ENCODE measurements around the gene AUTS2.

AUTS2 gene

GRCh38 chr7:69799048-69799697 is 200.9 kb downstream of the AUTS2 start:
- no peak for DNase-seq

- DNase-seq, result no peak
These were observed 201.7 kb downstream of the AUTS2 start for GRCh38 chr7:69799990-69800389.

- no peak for DNase-seq
These were observed 202.2 kb downstream of the AUTS2 start for GRCh38 chr7:69800495-69800894.

- no peak for DNase-seq
These were observed 203.7 kb downstream of the AUTS2 start for GRCh38 chr7:69801729-69802682.

GRCh38 chr7:69803699-69804516 is 205.6 kb downstream of the AUTS2 start:
- peak in 1 of 5 donors; percentile 45 for DNase-seq

GRCh38 chr7:69804962-69805361 is 206.7 kb downstream of the AUTS2 start:
- DNase-seq, result no peak

DNA sequence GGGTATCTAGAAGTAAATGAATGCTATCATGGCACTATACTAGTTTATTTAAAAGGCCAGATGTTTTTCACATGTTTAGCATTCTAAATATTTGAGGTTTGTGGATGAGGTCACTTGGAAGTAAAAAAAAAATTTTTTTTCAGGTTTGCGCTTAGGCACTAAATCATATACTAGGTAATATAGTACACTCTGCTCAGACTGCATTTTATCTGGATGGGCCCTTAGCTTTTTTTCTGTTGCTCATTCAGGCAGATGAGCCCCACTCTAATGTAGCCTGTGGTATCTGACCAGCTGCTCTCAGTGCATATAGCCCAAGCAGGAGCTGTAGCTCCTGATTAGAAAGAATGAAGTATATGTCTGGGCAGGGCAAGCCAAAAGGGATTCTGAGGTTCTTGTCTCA is 210.1 kb downstream of the AUTS2 start:
- no peak for DNase-seq

- no peak for DNase-seq
These were observed 213.4 kb downstream of the AUTS2 start for GRCh38 chr7:69811476-69812308.

DNA sequence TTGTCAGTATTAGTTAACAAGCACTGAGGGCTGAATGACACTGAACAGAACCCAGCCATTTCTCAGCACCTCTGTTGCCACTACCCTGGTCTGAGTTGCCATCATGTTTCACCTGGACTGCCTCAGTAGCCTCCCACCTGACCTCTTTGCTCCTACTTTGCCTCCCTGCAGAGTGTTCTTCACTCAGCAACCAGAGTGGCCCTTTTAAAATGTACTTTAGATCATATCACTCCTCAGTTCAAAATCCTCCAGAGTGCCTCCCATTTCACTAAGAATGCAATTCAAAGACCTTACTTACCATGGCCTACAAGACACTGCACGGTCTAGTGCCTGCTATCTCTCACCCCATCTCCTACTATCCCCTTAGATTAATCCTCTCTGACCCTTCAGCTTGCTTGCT is 214.5 kb downstream of the AUTS2 start:
- DNase-seq, result no peak

GRCh38 chr7:69813637-69814240 is 215.5 kb downstream of the AUTS2 start:
- no peak for DNase-seq

GRCh38 chr7:69814421-69814962 is 216.2 kb downstream of the AUTS2 start:
- DNase-seq, result no peak

- no peak for DNase-seq
These were observed 218.2 kb downstream of the AUTS2 start for GRCh38 chr7:69816501-69816900.

- no peak for DNase-seq
These were observed 218.8 kb downstream of the AUTS2 start for GRCh38 chr7:69817121-69817520.

DNA sequence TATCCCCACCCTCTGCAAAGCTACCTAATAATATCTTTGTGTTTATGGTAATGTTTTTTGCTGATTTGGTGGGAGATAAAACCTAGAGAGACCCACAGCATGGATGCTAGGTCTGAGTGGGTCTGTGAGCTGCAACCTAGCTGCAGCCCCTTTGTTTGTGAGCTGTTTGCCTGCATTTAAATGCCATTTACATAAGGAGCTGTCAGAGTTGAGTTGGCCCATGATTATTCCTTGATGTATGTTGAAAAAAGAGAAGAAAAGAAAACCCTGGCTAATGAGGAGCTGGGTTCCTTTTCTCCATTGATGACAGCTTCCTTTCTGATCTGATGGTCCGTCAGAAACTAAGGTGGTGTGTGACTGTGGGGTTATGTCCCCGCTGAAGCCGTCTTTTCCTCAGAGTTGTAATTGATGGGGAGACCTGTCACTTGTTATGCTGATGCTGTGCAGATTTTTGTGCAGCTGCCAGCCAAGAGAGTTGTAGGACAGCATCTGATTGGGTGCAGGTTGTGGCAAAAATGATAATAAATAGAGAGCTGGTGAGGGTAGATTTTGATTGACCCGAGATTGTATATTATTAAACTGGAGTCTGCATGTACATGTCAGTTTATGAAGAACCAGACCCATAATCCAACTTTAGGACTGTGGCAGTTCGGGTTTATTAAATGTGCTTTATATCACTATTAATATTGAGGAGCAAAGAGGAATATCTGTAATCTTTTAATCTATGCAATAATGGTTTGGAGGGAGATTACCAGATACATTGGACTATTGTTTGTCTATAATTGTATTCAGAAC is 219.8 kb downstream of the AUTS2 start:
- no peak for DNase-seq

DNA sequence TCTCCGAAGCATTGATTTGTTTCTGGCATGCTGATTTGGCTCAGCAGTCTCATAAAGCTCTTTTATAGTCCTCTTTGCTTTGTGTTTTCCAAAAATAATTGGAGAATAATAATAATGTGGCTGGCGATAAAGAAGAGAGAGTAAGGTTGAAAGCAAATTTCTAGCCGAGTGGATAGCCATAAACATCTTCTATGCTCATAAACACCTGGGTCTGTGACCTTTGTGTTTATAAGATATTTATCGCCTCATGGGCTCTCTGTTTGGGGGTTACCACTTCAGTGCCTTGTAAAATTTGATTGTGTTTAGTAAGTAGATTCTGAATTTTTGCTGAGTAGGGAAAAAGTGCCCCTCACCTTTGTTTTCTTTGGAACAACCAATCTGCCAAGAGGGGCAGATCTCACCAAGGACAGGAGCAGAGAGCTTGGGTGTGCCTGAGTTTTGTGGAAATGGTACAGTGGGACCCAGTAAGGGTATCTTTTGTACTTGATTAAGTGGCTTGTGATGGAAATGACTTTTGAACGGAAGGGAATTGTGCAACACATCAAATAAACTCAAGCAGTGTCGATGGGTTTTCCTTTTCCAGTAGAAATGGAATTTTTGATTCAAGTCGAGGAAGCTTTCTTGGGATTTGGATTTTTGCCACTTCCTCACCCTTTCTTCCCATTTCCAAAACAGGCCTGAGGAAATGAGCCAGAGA is 220.5 kb downstream of the AUTS2 start:
- DNase-seq, result no peak

- no peak for DNase-seq
These were observed 221.0 kb downstream of the AUTS2 start for GRCh38 chr7:69819333-69819705.

- no peak for DNase-seq
These were observed 222.4 kb downstream of the AUTS2 start for GRCh38 chr7:69820479-69821192.

GRCh38 chr7:69822386-69822785 is 224.1 kb downstream of the AUTS2 start:
- DNase-seq, result no peak

GRCh38 chr7:69823151-69823744 is 225.0 kb downstream of the AUTS2 start:
- DNase-seq, result no peak

Data from T-helper 1 cell (primary cell).